Measurements from ENCODE around the gene GTPBP4.
"Not testable (repeated sequence)": the region's sequence is repeated elsewhere in the genome, so short reads cannot be mapped to it uniquely, and the experiment has no call there.

GTPBP4 gene

GRCh38 chr10:1002425-1003006, 14.3 kb downstream of the GTPBP4 start:
- TF ChIP-seq CTCF (conservative IDR thresholded peaks at IDR 0.05; ENCODE audit: low read length), result no peak
- no peak for DNase-seq (ENCODE audit: low read depth)
- no peak overlapping the region for H3K4me3 ChIP-seq (ENCODE audit: low read length)

- H3K4me3 ChIP-seq (ENCODE audit: low read length), result no peak overlapping the region
- no peak for DNase-seq (ENCODE audit: low read depth)
- TF ChIP-seq CTCF (conservative IDR thresholded peaks at IDR 0.05; ENCODE audit: low read length), result no peak
Measured at GRCh38 chr10:1003884-1004670, 15.8 kb downstream of the GTPBP4 start.

GRCh38 chr10:1006573-1006972, 18.3 kb downstream of the GTPBP4 start:
- H3K4me3 ChIP-seq (ENCODE audit: low read length), result no peak overlapping the region
- no peak for DNase-seq (ENCODE audit: low read depth)
- TF ChIP-seq CTCF (conservative IDR thresholded peaks at IDR 0.05; ENCODE audit: low read length), result no peak

- no peak for TF ChIP-seq CTCF (conservative IDR thresholded peaks at IDR 0.05; ENCODE audit: low read length)
- no peak overlapping the region for H3K4me3 ChIP-seq (ENCODE audit: low read length)
- no peak for DNase-seq (ENCODE audit: low read depth)
Measured at GRCh38 chr10:1007583-1007982, 19.3 kb downstream of the GTPBP4 start.

- TF ChIP-seq CTCF (conservative IDR thresholded peaks at IDR 0.05; ENCODE audit: low read length), result no peak
Measured at GRCh38 chr10:1009071-1009494, 20.8 kb downstream of the GTPBP4 start.

GRCh38 chr10:1009947-1010346, 21.7 kb downstream of the GTPBP4 start:
- H3K4me3 ChIP-seq (ENCODE audit: low read length), result not testable (repeated sequence)

More at GRCh38 chr10:1009071-1009494, 20.8 kb downstream of the GTPBP4 start:
- H3K4me3 ChIP-seq (ENCODE audit: low read length), result no peak overlapping the region
- no peak for DNase-seq (ENCODE audit: low read depth)

GRCh38 chr10:1010703-1011102, 22.5 kb downstream of the GTPBP4 start:
- no peak for DNase-seq (ENCODE audit: low read depth)
- no peak for TF ChIP-seq CTCF (conservative IDR thresholded peaks at IDR 0.05; ENCODE audit: low read length)
- no peak overlapping the region for H3K4me3 ChIP-seq (ENCODE audit: low read length)

More at GRCh38 chr10:1009947-1010346, 21.7 kb downstream of the GTPBP4 start:
- not testable (repeated sequence) for DNase-seq (ENCODE audit: low read depth)

Data from AG10803 (cell line).